ENCODE measurements around the gene PPARD.

PPARD gene

GRCh38 chr6:35352735-35353134, 10.4 kb downstream of the PPARD start:
- no peaks in the 10 kb centered on the region for H3K36me3 ChIP-seq (ENCODE audit: insufficient read depth)
- no peaks in the 10 kb centered on the region for H3K79me2 ChIP-seq (ENCODE audit: insufficient read depth, low read depth)
- no peak for TF ChIP-seq CTCF (conservative IDR thresholded peaks at IDR 0.05; ENCODE audit: low read depth, low read length)

DNA sequence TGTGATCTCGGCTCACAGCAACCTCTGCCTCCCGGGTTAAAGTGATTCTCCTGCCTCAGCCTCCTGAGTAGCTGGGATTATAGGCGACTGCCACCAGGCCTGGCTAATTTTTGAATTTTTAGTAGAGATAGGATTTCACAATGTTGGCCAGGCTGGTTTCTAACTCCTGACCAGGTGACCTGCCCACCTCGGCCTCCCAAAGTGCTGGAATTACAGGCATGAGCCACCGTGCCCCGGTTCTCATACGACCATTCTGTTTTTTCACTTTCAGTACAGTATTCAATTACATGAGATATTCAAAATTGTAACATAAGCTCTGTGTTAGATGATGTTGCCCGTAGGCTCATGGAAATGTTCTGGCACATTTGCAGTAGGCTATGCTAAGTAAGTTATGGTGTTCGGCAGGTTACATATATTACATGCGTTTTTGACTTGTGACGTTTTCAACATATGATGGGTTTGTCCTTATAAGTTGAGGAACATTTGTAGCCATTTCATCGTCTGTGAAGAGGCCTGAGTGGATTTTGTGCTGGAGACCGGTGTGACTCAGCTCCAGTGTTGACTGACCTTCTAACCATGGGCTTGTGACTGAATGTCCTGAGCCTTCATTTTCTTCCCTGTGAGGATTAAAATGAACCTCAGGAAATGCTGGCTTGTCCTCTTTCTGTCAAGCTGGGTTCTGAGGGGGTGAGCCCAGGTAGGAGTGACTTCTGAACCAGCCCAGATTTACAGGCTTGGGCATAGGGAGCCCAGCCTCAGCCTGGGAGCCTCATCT, 12.2 kb downstream of the PPARD start:
- no peaks in the 10 kb centered on the region for H3K79me2 ChIP-seq (ENCODE audit: insufficient read depth, low read depth)
- peak overlapping the region; percentile 31; the same call in 1 of the 2 replicates for H3K4me2 ChIP-seq
- no peak overlapping the region for H3K9ac ChIP-seq
- no peaks in the 10 kb centered on the region for H4K20me1 ChIP-seq (ENCODE audit: insufficient read depth)
- peak overlapping the region; percentile 7; the same call in 1 of the 2 replicates for H3K27ac ChIP-seq
- peaks cover 22% of the 10 kb centered on the region for H3K4me1 ChIP-seq (ENCODE audit: low read depth, poor library complexity, severe bottlenecking)
- no peaks in the 10 kb centered on the region for H3K27me3 ChIP-seq (ENCODE audit: insufficient read depth, low read depth)
- no peak overlapping the region for H2AFZ ChIP-seq (ENCODE audit: low read depth)
- no peak for TF ChIP-seq CTCF (conservative IDR thresholded peaks at IDR 0.05; ENCODE audit: low read depth, low read length)
- no peak overlapping the region for H3K4me3 ChIP-seq (IDR thresholded peaks at IDR 0.05; ENCODE audit: insufficient read depth, low read depth, low read length)
- no peaks in the 10 kb centered on the region for H3K36me3 ChIP-seq (ENCODE audit: insufficient read depth)

More at GRCh38 chr6:35352735-35353134, 10.4 kb downstream of the PPARD start:
- peaks cover 21% of the 10 kb centered on the region for H3K4me1 ChIP-seq (ENCODE audit: low read depth, poor library complexity, severe bottlenecking)
- H3K4me2 ChIP-seq, result no peak overlapping the region
- no peaks in the 10 kb centered on the region for H4K20me1 ChIP-seq (ENCODE audit: insufficient read depth)
- no peak overlapping the region for H3K27ac ChIP-seq
- no peaks in the 10 kb centered on the region for H3K27me3 ChIP-seq (ENCODE audit: insufficient read depth, low read depth)
- H3K9ac ChIP-seq, result no peak overlapping the region
- no peak overlapping the region for H2AFZ ChIP-seq (ENCODE audit: low read depth)
- no peak overlapping the region for H3K4me3 ChIP-seq (IDR thresholded peaks at IDR 0.05; ENCODE audit: insufficient read depth, low read depth, low read length)

- H4K20me1 ChIP-seq (ENCODE audit: insufficient read depth), result no peaks in the 10 kb centered on the region
- no peak overlapping the region for H3K4me3 ChIP-seq (IDR thresholded peaks at IDR 0.05; ENCODE audit: insufficient read depth, low read depth, low read length)
- H3K79me2 ChIP-seq (ENCODE audit: insufficient read depth, low read depth), result no peaks in the 10 kb centered on the region
- H3K27me3 ChIP-seq (ENCODE audit: insufficient read depth, low read depth), result no peaks in the 10 kb centered on the region
- H2AFZ ChIP-seq (ENCODE audit: low read depth), result no peak overlapping the region
- H3K27ac ChIP-seq, result no peak overlapping the region
- H3K4me2 ChIP-seq, result no peak overlapping the region
- H3K4me1 ChIP-seq (ENCODE audit: low read depth, poor library complexity, severe bottlenecking), result peaks cover 27% of the 10 kb centered on the region
- no peak for TF ChIP-seq CTCF (conservative IDR thresholded peaks at IDR 0.05; ENCODE audit: low read depth, low read length)
- no peaks in the 10 kb centered on the region for H3K36me3 ChIP-seq (ENCODE audit: insufficient read depth)
- H3K9ac ChIP-seq, result no peak overlapping the region
Observed at GRCh38 chr6:35356391-35356790, 14.0 kb downstream of the PPARD start.

- peaks cover 27% of the 10 kb centered on the region for H3K4me1 ChIP-seq (ENCODE audit: low read depth, poor library complexity, severe bottlenecking)
- H2AFZ ChIP-seq (ENCODE audit: low read depth), result no peak overlapping the region
- H3K4me2 ChIP-seq, result no peak overlapping the region
- no peaks in the 10 kb centered on the region for H3K36me3 ChIP-seq (ENCODE audit: insufficient read depth)
- H4K20me1 ChIP-seq (ENCODE audit: insufficient read depth), result no peaks in the 10 kb centered on the region
- H3K27me3 ChIP-seq (ENCODE audit: insufficient read depth, low read depth), result no peaks in the 10 kb centered on the region
- TF ChIP-seq CTCF (conservative IDR thresholded peaks at IDR 0.05; ENCODE audit: low read depth, low read length), result no peak
- H3K79me2 ChIP-seq (ENCODE audit: insufficient read depth, low read depth), result no peaks in the 10 kb centered on the region
- no peak overlapping the region for H3K4me3 ChIP-seq (IDR thresholded peaks at IDR 0.05; ENCODE audit: insufficient read depth, low read depth, low read length)
- no peak overlapping the region for H3K9ac ChIP-seq
- H3K27ac ChIP-seq, result no peak overlapping the region
Observed at GRCh38 chr6:35357677-35358076, 15.3 kb downstream of the PPARD start.

Data from KMS-11 (cell line).